HG03432 (cell line): ENCODE results near the gene SESN3.
"Not testable (repeated sequence)": the region's sequence is repeated elsewhere in the genome, so short reads cannot be mapped to it uniquely, and the experiment has no call there.

ENCODE experiments used
- ATAC-seq: cut with Tn5 transposase; IDR thresholded peaks from one replicate; pipeline ENCODE4 v1.9.1; 2021; ENCODE audit warnings: mild to moderate bottlenecking, moderate library complexity; ENCODE audit not compliant: unreplicated experiment

Gene SESN3

DNA sequence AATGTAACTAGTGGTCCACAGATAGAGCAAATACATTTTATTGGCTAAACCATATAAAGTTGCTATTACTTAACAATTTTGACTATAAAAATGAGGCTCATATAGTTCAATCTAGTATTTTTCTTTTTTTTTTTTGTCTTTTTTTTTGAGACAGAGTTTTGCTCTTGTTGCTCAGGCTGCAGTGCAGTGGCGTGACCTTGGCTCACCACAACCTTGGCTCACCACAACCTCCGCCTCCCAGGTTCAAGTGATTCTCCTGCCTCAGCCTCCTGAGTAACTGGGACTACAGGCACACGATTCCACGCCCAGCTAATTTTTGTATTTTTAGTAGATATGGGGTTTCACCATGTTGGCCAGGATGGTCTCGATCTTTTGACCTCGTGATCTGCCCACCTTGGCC is 3.9 kb downstream of the SESN3 start:
- ATAC-seq: not testable (repeated sequence)

DNA sequence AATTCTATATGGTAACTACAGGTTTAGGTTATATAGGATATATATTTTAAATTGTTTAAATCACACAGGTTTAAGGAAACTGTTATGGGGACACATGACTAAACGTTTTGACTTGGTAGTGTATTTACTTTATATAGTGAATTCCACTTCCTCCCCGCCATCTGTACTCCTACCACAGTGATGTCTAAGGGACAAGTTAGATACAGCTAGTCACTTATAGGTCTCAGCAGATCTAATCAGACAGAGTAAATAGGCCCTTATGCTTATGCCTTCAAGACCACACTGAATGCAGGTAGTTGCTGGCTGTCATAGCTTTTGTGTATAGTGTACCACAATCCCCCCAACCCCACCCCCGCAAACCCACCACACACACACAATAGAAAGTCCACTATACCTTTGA is 8.2 kb downstream of the SESN3 start:
- no peak for ATAC-seq

DNA sequence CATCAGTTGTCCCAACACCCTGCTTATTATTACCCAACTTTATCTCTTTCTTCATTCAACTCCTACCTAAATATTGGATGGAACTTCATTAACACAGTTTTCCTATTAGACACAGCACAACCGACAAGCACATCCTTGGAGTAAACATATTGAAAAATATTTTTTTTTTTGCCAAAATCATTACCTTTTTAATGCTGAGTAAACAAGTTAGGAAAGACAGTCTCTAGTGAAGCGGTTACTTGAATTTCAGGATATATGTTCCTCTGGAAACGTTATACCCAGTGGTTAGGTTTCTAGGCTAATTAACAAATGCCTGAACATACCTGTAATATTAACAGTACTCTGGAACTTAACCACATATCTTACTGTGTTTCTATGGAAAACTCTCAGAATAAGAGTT is 11.4 kb downstream of the SESN3 start:
- ATAC-seq: no peak

DNA sequence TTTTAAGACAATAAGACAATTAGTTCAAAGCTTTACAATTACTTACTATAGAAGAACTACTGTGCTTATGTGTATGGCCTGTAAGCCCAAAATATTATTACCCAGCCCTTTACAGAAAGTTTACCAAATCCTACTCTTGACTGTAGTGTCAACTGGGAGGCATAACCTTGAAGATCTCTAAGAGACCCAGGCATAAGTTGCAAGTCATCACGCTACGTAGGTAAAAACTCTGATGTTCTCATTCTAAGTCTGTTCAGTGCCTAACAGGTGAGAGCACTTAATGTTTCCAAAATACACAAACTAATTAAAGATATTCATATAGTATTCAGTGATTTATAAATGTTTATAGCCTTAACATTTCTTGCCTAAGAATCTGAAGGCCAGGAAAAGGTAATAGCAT is 12.9 kb downstream of the SESN3 start:
- ATAC-seq: no peak

DNA sequence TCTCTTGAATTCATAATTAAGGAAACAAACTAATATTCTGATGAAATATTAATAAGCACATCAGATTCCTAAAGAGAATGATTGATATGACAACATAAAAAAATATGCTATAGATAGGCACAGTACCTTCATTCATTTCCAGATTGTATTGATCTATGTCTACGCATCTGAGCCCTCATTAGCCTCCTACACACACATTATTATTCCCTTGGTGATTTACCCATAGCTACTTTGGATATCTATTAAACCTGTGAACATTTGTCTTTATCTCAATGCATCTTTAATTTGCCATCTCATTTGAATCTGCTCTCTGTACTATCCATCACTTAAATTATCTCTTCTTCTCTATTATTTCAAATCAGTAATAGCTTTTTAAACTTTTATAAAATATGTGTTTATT is 18.4 kb downstream of the SESN3 start:
- ATAC-seq: no peak

DNA sequence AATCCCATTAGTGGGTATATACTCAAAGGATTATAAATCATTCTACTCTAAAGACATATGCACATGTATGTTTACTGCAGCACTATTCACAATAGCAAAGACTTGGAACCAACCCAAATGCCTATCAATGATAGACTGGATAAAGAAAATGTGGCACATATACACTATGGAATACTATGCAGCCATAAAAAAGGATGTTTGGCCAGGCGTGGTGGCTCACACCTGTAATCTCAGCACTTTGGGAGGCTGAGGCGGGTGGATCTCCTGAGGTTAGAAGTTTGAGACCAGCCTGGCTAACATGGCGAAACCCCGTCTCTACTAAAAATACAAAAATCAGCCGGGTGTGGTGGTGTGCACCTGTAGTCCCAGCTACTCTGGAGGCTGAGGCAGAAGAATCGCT is 21.5 kb downstream of the SESN3 start:
- not testable (repeated sequence) for ATAC-seq

DNA sequence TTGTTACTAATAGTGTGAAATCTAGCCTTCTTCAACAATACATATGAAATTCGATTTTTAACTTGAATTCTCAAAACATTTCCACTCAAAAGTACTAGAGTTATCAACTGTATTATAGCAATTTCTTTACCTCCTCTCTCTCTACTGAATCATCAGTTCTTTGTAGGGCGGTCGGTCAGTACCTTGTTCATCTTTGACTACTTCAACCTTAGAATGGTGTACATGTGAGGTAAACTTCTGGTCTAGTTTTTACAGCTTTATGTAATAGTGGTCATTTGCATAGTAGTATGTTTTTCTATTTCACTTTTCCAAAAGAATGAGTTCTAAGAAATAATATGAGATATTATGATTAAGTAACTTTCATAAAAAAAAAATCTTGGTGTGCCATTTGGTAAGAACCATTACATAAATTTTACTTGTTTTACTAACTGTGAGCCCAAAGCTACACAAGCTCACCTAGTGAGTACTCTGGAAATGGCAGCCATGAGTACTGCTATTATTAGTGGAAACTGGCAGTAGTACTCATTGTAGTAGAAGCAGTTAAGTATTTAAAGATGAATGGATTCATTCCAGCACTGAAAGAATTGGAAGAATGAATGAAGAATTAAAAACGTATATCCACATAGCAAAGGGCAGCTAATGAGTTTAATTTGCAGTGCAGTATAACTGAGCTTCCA is 30.1 kb downstream of the SESN3 start:
- ATAC-seq: no peak

DNA sequence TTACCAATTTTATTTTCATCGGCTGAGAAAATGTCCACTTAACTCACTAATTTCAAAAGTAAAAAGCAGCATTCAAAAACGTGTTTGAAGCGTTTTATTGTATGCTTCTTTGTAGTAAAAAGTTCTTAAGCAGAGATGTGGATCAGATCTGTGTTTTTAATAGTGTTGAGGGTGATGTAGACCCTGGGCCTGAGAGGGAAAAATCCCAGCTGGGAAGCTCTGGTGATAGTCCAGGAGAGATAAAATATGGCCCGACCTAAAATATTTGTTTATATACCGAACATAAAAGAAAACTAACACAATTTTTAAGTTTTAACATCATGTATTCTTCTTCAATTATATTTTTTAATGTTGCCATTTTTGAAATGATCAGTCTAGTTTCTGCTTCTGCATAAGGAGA is 35.2 kb downstream of the SESN3 start:
- no peak for ATAC-seq

DNA sequence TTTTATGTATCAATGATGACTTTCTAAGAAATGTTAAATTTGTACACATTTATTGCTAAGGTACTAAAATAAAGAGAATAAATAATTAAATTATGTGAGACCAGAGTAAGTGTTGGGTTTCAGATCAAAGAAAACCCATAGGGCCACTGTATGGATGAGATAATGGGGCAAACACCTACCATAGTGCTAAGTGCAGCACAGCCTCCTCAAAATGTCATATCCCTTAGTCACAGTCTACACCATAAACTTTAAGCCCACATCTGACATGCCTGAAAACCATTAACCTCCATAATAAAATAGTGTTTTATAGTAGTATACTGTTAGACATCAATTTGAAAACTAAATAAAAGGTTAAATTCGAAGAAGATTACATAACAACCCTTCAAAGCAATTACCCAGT is 37.5 kb downstream of the SESN3 start:
- ATAC-seq: no peak

DNA sequence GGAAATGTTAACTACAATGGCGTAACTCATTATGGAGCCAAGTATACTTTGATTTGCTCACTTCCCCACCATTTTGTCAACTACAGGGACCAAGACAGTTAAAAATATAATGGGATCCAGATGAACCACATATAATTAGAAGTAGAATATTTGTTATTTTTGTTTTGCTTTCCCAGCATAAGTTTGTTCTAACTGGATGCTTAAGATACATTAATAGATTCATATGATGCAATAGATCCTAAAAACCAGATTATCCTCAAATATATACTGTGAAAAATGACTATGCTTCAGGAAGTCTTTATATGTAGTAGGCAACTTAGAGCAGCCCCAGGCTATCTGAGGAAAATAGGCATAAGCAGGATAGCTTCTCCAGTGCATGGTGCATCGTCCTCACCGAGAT is 38.3 kb downstream of the SESN3 start:
- no peak for ATAC-seq

DNA sequence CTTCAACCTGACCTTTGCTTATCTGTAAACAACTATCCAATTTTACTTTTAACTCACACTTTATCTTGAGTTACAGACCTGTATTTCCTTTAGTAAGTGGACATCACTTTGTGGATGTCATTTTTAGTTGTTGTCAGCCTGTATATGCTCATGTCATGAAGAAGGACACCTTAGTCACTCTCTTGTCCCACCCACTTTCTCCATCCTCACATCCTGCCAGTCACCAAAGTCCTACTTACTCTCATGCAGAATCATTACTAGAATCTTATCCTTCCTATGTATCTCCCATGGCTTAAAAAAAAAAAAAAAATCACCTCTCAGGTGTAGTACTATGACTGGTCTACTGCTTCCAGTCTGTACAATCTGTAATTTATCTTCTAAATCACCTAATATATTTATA is 43.3 kb downstream of the SESN3 start:
- ATAC-seq: no peak

DNA sequence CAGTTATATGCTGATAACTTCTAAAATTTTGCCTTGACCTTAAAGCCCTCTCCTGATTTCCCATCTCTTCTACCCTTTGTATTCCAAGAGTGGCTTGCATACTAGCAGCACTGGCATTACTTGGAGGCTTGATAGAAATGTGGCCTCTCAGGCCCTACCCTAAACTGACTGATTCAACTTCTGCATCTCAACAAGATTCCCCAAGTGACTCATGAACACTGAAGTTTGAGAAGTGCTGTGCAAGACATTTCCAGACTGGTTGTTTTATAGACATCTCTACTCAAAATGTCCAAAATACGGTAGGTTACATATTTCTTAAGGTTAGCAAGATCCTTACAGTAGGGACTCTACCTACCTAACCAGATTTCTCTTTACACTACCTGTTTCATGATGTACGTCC is 48.6 kb downstream of the SESN3 start:
- no peak for ATAC-seq

DNA sequence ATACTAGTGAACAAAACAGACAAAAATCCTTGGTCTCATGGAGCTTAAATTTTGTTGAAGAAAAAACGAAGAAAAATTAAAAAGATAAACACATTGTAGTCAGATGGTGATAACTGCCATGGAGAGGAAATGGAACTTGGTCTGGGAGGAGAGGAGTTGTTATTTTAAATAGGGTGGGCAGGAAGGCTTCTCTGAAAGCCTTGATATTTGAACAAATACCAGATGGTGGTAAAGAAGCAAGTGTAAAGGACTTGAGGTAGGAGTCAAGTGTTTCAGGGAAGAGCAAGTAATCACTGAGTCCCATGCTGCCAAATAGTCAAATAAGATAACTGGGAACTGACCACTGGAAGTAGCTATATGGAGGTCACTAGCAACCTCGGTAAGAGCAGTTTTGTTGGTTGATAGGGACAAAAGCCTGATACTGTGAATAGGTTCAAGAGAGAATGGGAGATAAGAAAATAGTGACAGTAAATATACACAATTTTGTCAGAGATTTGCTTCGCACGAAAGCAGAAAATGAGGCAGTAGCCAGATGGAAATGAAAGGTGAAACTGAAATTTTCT is 55.1 kb downstream of the SESN3 start:
- no peak for ATAC-seq

DNA sequence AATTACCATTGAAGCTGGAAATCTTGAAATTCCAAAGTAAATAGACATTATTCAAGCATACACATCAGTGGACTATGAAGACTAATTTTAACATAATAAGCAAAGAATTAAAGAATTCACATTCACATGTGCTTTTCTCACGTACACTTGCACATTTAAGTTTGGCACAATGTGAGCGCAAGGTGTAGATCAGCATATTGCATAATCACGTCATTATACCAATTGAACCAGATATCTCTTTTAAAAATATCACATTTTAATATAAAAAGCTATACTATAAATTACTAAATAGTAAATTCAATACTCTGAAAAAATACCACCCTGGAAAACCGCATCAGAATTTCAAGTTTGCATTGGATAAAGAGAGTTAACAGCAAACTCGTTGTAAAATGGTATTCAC is 60.7 kb downstream of the SESN3 start:
- no peak for ATAC-seq

DNA sequence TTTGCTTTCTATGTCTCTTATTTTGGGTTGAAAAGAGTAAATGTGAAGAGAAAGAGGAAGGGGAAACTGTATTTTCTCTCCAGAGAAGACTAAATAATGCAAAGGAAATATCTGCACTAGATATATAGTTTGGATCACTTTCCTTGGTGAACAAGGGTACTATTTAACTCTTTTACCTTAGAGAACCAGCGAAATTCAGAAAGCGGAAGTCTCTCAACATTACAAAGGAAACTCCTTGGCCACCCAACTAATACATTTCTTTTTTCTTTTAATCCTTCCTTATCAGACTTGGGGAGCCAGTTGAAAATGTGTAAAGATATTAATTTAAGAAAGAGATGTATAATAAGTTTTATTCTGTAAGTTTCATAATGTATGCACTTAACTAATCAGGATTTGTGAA is 64.2 kb downstream of the SESN3 start:
- ATAC-seq: no peak

DNA sequence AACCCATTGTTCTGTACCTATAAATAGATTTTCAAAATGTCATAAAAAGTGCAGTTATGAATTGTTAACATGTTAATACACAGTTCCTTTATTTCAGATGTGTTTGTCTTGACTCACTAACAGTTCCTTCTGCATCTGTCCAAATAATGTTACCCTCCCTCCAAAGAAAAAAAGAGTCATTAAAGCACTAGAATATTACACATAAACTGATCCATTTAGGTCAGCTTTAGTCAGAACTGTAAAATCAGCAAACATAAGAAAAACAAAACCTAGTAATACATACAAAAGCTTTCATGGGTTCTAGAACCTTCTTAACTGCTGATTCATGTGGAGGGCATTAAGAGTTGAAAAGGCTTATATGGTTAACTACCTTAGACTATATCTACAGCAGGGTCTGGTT is 65.4 kb downstream of the SESN3 start:
- no peak for ATAC-seq

DNA sequence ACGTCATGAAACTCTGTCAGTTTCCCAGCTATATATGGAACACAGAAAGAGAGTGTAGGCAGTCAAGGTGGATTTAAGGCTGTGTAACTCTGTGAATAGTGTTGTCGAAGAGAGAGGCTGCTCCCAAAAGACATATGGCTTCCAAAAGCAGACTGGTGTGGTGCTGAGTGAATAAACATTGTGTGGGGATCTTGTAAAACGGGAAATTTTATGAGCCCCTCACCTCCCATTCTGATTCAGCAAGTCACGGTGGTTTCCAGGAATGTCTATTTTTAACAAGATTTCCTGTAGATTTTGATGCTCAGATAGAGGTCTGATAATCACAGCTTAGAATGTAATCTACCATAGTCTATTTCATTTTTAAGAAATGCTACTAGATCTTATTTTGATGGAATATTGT is 67.9 kb downstream of the SESN3 start:
- ATAC-seq: no peak

DNA sequence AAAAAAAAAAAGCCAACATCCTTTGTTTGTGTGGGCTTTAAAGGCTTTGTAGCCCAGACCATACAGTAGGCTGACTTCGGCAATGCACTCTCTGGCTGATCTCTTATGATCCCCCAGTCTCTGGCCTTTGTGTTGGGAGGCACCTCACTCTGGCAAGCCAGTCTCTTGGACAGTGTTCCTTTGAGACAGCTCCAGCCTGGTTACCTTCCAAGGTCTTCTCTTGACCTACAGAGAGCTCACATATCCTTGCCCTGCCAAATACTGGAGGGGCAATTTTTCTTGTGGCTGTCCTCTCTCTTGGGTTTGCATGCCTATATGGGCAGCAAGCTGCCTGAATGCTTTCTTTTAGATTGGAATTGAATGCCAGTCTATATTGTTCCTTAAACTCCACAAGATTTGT is 69.8 kb downstream of the SESN3 start:
- no peak for ATAC-seq

DNA sequence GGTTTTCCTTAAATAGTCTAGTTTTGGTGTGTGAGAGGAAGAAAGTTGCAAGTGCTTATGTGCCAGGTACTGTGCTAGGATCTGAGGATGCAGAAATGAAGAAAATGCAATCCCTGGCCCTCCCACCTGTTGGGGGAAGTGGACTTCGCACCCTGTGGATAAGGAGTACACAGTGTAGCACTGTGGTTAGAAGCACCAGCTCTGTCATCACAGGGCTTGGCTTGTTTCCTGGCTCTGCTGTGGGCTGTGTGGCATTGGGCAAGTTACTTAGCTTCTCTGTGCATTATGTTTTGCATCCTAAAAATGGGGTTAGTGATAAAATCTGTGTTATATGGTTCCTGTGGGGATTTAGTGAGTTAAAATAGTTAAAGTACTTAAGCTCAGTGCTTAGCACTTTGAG is 73.2 kb downstream of the SESN3 start:
- ATAC-seq: no peak

DNA sequence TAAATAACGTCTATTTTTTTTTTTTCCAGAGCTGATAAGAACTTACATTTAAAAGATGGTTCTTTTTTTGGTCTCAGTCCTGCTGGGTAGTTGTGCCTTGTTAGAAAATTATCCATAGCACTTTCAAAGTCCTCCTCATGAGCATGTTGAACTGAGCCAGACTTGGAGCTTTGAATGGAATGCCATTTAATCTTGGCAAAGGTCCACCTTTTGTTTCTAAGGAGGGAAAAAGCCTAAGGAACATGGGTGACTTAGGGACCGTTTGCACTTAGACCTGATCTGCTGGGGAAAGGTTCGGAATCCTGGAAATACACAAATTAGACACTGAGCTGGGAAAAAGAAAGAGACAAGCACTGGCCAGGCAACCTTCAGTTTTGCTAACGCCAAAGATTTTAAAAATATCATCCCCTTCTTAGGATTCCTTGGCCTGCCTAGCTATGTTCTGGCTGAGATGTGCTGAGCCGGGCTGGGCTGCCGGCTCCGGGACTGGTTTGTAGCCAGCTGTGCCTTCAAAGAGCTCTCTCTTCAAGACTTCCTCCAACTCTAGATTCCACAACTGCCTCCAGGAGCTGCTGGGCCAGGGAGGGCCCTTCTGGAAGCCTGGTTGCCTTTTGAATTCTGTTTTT is 74.0 kb downstream of the SESN3 start:
- no peak for ATAC-seq

DNA sequence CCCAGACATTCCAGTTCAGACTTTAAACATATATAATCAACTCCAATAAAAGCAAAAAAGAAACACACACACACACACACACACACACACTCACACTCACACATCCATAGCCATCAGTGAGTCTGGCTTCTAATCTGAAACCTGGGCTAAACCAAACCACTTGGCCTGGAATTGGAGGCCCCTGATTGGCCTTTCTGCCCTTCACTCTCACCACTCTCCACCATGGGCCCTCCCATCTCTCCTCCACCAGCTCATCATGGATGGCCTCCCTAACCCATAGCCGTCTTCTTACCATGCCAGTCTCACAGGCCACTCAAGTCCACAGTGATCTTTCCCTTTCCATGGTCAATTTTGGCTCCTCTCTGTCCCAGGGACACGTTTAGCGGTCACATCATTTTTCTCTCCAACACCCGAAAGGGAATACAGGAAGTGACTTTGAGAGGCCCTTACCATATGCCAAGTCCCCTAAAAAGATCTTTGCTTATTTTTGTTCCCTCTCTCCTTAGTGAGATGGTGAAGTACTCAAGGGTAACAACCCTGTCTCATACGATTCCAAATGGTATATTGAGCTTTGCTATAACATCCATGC is 74.8 kb downstream of the SESN3 start:
- ATAC-seq: no peak

DNA sequence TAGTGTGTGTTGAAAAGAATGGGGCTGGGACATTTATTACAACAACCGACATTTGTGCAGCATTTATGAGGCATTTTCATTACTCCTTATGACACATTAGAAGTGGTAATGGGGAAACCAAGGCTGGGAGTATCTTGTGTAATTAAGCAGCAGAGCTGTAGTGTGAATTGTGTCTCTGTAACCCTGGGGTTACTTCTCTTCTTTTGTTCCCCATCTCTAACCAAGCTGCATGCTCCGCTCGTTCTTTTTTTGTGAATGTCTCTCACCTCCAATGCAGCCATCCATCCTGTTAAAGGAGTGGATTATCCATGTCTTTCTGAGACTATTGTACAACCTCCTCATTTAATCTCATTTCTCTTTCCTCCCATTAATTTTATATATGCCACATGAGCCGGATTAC is 75.6 kb downstream of the SESN3 start:
- no peak for ATAC-seq
